PC-3 (cell line): Measurements from ENCODE around the gene TAS2R42.

ENCODE experiments used
- CTCF ChIP-seq: fragments of 300-600 bp; sonication (generic); conservative IDR thresholded peaks from 2 replicates; pipeline ENCODE4 v1.5.1; 2017; ENCODE audit warnings: antibody characterized with exemption, low read depth, mild to moderate bottlenecking, low read length
- EZH2 ChIP-seq: fragments of 300-600 bp; sonication (generic); IDR thresholded peaks from one replicate; pipeline ENCODE4 v1.6.1; 2017; ENCODE audit warnings: antibody characterized with exemption, mild to moderate bottlenecking, low read length; ENCODE audit not compliant: unreplicated experiment

- TF ChIP-seq CTCF (no peak), EZH2 (no peak)
Measured at GRCh38 chr12:11182529-11182928, 4.2 kb downstream of the TAS2R42 start.
